ENCODE results near the gene MED29. TPM values are rescaled to one million over a fixed set of nuclear protein-coding genes. Genes with fewer than 3 reads are reported as not detected.

MED29 gene
- total and polyA plus RNA-seq, 12 donors = 36.1 to 221 (median 58.4) TPM

DNA sequence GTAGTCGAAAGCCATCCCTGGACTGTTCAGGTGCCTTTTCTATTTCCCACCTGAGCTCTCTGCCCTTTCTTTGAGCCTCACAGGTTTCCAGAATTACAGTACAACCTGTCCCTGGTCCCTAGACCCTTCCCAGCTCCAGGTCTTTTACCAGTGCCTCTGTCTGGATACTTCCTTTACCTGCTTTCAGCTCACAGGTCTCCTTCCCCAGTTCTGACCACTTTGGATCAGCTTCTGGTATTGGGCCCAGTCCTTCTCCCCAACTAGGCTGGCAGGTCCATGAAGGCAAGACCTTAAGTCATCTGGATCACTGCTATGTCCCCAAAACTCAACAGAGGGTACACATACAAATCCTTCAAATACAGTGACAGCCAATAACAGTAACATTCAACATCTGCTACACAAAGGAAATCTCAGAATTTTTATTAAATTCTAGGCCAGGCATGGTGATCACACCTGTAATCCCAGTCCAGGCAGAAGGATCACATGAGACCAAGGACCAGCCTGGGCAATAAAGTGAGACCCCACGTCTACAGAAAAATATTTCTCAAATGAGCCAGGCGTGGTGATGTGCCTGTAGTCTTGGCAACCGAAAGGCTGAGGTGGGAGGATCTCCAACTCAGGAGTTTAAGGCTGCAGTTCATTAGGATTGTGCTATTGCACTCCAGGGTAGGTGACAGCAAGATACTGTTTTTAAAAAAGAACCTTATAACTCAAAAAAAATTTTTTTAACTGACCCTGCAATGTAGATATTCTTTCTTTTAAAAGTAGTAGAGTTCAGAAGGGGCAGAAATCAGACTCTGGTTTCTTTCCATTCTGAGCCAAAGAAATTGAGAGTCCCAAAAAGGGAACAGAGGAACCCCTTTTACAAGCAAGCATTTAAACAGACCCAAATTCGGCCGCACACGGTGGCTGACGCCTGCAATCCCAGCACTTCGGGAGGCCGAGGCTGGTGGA is 43.2 kb downstream of the MED29 start:
- Histone ChIP-seq H3K27me3 (no peaks in the 10 kb centered on the region), H3K27ac (no peak overlapping the region), H3K4me3 (peak overlapping the region in 1 of 4 donors; percentile 95), H3K9me3 (replicated peaks in 1 of 3) (no peaks in the 10 kb centered on the region), H3K36me3 (replicated peaks in 1 of 2) (peaks cover 0 to 31% of the 10 kb centered on the region in 2 donors), H3K4me1 (replicated peaks in 1 of 2) (peaks cover 18 to 22% of the 10 kb centered on the region in 2 donors)
- TF ChIP-seq, protein P1, sequence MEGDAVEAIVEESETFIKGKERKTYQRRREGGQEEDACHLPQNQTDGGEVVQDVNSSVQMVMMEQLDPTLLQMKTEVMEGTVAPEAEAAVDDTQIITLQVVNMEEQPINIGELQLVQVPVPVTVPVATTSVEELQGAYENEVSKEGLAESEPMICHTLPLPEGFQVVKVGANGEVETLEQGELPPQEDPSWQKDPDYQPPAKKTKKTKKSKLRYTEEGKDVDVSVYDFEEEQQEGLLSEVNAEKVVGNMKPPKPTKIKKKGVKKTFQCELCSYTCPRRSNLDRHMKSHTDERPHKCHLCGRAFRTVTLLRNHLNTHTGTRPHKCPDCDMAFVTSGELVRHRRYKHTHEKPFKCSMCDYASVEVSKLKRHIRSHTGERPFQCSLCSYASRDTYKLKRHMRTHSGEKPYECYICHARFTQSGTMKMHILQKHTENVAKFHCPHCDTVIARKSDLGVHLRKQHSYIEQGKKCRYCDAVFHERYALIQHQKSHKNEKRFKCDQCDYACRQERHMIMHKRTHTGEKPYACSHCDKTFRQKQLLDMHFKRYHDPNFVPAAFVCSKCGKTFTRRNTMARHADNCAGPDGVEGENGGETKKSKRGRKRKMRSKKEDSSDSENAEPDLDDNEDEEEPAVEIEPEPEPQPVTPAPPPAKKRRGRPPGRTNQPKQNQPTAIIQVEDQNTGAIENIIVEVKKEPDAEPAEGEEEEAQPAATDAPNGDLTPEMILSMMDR (IDR thresholded peaks at IDR 0.05) = no peak
- TF ChIP-seq POLR2A (IDR thresholded peaks at IDR 0.05) = no peak
- 44 to 57% (median 54%) methylated on average over 8 to 10 of the region's 10 CpGs for WGBS, 4 donors
- no peak for DNase-seq
- intact Hi-C loops (cut with DNase I) = loop anchor here in 1 of 2 donors (10.0 kb wide), 1 partner anchor 240 kb away; no protein-coding TSS in a partner anchor

DNA sequence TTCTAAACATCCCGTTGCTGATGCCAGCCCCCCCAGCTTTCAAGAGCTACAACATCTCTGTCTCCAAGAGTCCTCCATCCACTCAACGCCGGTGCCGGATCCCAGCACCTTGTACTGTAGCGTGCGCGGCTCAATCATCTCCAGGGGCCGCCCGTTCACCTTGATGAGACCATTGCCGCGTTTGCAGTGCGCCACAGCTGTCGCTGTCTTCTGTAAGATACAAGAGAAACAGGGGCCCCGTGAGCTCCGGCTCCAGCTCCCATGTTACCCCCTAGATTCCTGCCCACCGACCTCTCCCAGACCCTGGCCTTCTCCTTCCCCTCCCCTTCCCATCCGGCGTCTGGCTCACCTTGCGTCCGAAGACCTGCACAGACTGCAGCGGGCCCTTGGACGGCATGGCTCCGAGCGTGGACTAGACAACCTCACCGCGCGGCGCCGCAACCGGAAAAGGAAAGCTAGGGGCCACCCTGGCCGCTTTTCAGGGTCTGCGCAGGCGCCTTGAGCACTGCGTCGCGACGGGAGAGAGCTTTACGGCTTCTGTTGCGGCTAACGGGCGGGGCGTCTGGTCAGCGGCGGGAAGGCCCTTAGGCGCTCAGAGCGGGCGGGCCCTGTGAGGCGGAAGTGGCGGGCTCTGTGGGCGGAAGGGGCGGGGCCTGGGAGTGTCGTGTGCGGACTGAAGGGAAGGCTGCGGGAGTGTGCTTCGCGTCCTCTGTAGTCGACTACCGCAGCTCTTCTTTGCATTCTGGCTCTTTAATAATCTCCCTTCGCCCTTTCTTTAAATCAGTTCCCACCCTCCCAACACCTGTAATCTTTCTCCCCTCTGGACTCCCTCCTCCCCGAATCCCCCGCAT is 44.5 kb downstream of the MED29 start, which contains the start of gene RPS16:
Gene RPS16, minus strand, starts transcription at position 451 of the 851 bp plus-strand sequence. Its CDS starts 54 bp downstream, at position 397.
- H3K27me3 ChIP-seq = no peaks in the 10 kb centered on the region

DNA sequence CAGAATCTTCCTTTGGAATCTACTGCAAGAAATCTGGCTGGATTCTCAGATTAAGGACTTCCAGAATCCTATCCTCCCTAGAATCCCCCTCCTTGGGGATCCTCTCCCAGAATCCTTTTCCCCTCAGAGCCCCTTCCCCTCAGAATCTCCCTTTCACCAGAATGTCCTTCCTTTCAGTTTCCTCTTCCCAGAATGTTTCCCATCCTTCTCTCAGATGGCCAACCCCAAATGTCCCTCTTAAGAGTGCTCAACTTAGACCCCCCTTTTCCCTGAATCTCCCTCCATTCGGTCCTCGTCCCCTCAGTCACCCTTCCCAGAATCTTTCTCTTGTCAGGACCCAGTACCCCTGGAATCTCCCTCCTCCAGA is 45.2 kb downstream of the MED29 start:
- Histone ChIP-seq H3K27me3 (no peaks in the 10 kb centered on the region), H3K4me3 (peak overlapping the region in 2 of 4 donors; percentile 35 to 95), H3K9me3 (replicated peaks in 1 of 3) (no peaks in the 10 kb centered on the region), H3K36me3 (replicated peaks in 1 of 2) (peaks cover 0 to 31% of the 10 kb centered on the region in 2 donors), H3K27ac (peak overlapping the region; percentile 35 to 90 (median 61)), H3K4me1 (replicated peaks in 1 of 2) (peaks cover 18 to 22% of the 10 kb centered on the region in 2 donors)
- no peak for DNase-seq
- TF ChIP-seq, protein P1 (IDR thresholded peaks at IDR 0.05) = no peak
- no peak for TF ChIP-seq POLR2A (IDR thresholded peaks at IDR 0.05)
- WGBS, 4 donors = 1 to 4% (median 2%) methylated on average over 2 of the region's 2 CpGs
- intact Hi-C loops (cut with DNase I) = loop anchor here in 1 of 2 donors (10.0 kb wide), 1 partner anchor 238 kb away; no protein-coding TSS in a partner anchor

More for the DNA sequence above, 44.5 kb downstream of the MED29 start, which contains the start of gene RPS16:
- peak; percentile 98 to 99 (median 99) for DNase-seq
- peaks cover 18 to 22% of the 10 kb centered on the region in 2 donors for H3K4me1 ChIP-seq (replicated peaks in 1 of 2)
- TF ChIP-seq, protein P1 (IDR thresholded peaks at IDR 0.05) = peak in 1 of 6 experiments; percentile 5
- peak; percentile 88 to 97 for TF ChIP-seq POLR2A (IDR thresholded peaks at IDR 0.05)
- H3K27ac ChIP-seq = peak within 1 kb of the TSS; percentile 35 to 90 (median 80)
- peak within 1 kb of the TSS; percentile 70 to 95 (median 83) for H3K4me3 ChIP-seq
- H3K9me3 ChIP-seq (replicated peaks in 1 of 3) = no peaks in the 10 kb centered on the region
- 0% methylated on average over 27 to 61 of the region's 61 CpGs for WGBS, 4 donors
- H3K36me3 ChIP-seq (replicated peaks in 1 of 2) = peaks cover 0 to 31% of the 10 kb centered on the region in 2 donors
- intact Hi-C loops (cut with DNase I) = loop anchor here in 1 of 2 donors (10.0 kb wide), 1 partner anchor 239 kb away; no protein-coding TSS in a partner anchor

All from adrenal gland (tissue), 12 donors.